ENCODE measurements around the gene NOTCH4. TPM values are rescaled to one million over a fixed set of nuclear protein-coding genes. Genes with fewer than 3 reads are reported as not detected.
"Not testable (repeated sequence)": the region's sequence is repeated elsewhere in the genome, so short reads cannot be mapped to it uniquely, and the experiment has no call there.

The NOTCH4 gene
- total and polyA plus RNA-seq, 8 donors = 3.1 to 45.2 (median 5.9) TPM

DNA sequence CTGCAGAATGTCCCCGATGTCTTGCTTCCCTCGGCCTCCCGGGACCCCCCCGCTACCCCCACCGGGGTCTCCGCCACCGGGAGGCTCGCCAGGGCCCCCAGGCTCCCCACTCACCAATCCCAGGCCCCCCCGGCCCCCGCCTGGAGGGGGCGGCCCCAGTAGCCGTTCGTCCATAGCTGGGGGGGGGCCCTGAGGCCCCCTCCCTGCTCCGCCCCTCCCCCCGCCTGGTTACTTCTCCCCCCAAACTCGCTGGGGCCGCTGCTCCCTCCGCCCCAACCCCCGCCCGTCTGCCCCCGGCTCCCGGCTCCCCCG lies 34.2 kb downstream of the NOTCH4 start:
- no peaks in the 10 kb centered on the region for H3K9me3 ChIP-seq
- H3K4me3 ChIP-seq = peak overlapping the region; percentile 42 to 71 (median 52)
- no peak for FAIRE-seq
- H3K4me1 ChIP-seq = peaks cover 0 to 6% (median 6%) of the 10 kb centered on the region in 3 donors
- ATAC-seq = peak; percentile 1 to 11 (median 8)
- peak in 1 of 6 donors; percentile 43 for DNase-seq
- H3K27me3 ChIP-seq = no peaks in the 10 kb centered on the region
- peak overlapping the region; percentile 70 to 92 (median 73) for H3K27ac ChIP-seq
- no peaks in the 10 kb centered on the region for H3K36me3 ChIP-seq
- 1 to 26% methylated on average over 11 to 23 of the region's 23 CpGs for WGBS, 2 donors
- intact Hi-C loops (cut with DNase I) = no loop called here
- TF ChIP-seq, protein P1, sequence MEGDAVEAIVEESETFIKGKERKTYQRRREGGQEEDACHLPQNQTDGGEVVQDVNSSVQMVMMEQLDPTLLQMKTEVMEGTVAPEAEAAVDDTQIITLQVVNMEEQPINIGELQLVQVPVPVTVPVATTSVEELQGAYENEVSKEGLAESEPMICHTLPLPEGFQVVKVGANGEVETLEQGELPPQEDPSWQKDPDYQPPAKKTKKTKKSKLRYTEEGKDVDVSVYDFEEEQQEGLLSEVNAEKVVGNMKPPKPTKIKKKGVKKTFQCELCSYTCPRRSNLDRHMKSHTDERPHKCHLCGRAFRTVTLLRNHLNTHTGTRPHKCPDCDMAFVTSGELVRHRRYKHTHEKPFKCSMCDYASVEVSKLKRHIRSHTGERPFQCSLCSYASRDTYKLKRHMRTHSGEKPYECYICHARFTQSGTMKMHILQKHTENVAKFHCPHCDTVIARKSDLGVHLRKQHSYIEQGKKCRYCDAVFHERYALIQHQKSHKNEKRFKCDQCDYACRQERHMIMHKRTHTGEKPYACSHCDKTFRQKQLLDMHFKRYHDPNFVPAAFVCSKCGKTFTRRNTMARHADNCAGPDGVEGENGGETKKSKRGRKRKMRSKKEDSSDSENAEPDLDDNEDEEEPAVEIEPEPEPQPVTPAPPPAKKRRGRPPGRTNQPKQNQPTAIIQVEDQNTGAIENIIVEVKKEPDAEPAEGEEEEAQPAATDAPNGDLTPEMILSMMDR (IDR thresholded peaks at IDR 0.05) = no peak

DNA sequence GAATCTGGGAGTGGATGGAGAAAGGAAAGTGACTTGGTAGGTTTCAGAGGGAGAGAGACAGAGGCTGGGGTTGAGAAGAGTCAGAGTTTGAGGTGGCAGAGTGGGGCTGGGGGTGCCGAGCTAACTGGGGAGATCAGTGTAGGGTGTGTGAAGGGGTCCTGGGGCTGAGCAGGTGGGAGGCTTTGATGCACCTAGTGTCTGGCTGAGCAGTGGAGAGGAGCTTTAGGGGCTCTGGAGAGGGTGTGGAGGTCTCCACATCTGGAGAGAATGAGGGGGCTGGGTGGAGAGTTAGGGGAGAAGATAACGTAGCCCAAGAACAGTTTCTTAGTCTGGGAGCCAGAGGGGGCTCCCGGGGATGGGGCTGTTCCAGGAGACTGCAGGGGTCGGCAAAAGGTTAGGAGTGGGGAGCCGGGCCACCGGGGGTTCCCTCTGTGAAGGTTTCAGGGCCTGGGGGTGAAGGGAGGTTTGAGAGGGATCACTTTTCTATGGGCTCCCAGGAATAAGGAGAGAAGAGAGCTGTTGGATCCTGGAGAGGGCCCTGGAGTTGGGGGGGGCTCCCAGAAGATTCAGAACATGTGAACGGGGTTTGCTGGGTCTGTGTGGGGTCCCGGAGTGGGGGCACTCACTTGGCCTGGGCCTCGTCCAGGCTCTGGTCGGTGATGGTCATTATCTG lies 34.7 kb downstream of the NOTCH4 start:
- no peaks in the 10 kb centered on the region for H3K9me3 ChIP-seq
- H3K27me3 ChIP-seq = no peaks in the 10 kb centered on the region
- H3K36me3 ChIP-seq = no peaks in the 10 kb centered on the region
- intact Hi-C loops (cut with DNase I) = no loop called here
- FAIRE-seq = no peak
- TF ChIP-seq, protein P1 (IDR thresholded peaks at IDR 0.05) = no peak
- H3K4me1 ChIP-seq = peaks cover 0 to 6% (median 3%) of the 10 kb centered on the region in 3 donors
- DNase-seq = no peak
- H3K27ac ChIP-seq = peak overlapping the region; percentile 70 to 92 (median 73)
- peak in 3 of 4 donors; percentile 0 to 2 (median 1) for ATAC-seq
- peak overlapping the region; percentile 42 to 71 (median 52) for H3K4me3 ChIP-seq
- WGBS, 2 donors = 4 to 6% methylated on average over 7 to 10 of the region's 10 CpGs

DNA sequence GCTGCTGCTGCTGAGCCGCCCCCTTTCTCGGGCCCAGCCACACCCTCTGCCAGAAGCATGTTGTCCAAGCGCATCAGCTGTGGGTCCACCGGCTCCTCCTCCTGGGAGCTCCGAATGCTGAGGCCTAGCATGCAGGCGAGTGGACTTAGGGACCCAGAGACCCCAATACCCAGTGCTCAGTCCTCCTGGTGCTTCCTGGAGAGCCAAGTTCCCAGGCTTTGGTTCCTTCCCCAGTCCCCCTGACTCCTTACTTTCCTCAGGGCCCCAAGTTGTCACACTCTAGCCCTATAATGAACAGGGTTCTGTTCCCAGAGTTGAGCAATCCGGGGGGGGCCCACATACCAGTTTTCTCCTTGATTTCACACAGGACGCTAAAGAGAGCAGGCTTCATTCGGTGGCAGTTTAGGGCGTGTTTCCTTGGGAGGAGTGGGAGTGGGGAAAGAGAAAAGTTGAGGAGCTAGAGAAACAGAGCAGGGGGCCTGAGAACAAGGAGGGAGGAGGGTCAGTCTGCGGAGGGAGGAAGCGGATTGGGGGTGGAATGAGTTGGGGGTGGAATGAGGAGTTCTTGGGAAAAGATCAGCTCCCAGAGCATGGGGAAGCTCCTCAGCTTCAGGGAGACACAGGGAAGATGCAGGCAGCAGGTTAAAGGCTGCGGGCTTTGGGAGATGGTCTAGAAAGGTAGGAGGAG lies 35.3 kb downstream of the NOTCH4 start:
- DNase-seq (no peak), FAIRE-seq (no peak), ATAC-seq (no peak)
- no peaks in the 10 kb centered on the region for H3K27me3 ChIP-seq
- WGBS, 2 donors = 37 to 48% methylated on average over 10 to 12 of the region's 13 CpGs
- intact Hi-C loops (cut with DNase I) = no loop called here
- H3K27ac ChIP-seq = peak overlapping the region; percentile 13 to 92 (median 73)
- TF ChIP-seq, protein P1 (IDR thresholded peaks at IDR 0.05) = no peak
- no peaks in the 10 kb centered on the region for H3K36me3 ChIP-seq
- peaks cover 0 to 6% (median 3%) of the 10 kb centered on the region in 3 donors for H3K4me1 ChIP-seq
- no peaks in the 10 kb centered on the region for H3K9me3 ChIP-seq
- H3K4me3 ChIP-seq = peak overlapping the region in 3 of 4 donors; percentile 42 to 71 (median 56)

GRCh38 chr6:32187725-32188380 lies 36.0 kb downstream of the NOTCH4 start:
- intact Hi-C loops (cut with DNase I); H3K4me3 ChIP-seq; FAIRE-seq; DNase-seq; ATAC-seq; H3K4me1 ChIP-seq; H3K36me3 ChIP-seq; H3K27me3 ChIP-seq; H3K27ac ChIP-seq; H3K9me3 ChIP-seq: not testable (repeated sequence)
- 83% methylated on average over 17 to 18 of the region's 18 CpGs for WGBS, 2 donors

DNA sequence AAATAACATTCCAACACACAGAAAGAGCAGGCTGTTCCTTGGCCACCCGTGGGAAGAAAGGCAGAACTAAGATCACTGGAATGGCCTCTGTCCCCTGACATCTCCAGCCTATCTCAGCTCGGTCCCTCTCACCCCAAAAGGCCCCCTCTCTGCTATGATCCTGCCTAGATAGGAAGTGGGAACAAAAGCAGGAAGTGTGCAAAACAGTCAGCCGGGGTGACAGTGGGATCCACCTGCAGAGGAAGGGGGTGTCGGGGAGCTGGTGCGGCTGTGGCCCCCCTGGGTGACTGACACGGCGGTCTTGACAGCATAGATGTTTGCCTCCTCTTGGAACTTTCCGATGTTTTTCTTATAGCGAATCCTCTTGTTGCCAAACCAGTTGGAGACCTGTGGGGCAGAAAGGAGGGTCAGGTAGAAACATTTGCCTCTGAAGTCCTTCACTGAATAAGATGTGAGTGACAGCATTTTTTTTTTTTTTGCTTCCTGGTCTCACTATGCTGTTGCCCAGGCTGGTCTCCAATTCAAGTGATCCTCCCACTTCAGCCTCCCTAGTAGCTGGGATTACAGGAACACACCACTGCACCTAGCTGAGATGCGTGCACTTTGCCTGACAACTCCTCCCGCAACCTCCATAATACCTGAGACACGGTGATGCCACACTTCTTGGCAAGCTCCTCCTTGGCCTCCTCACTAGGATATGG lies 36.7 kb downstream of the NOTCH4 start:
- Histone ChIP-seq H3K27me3 (no peaks in the 10 kb centered on the region), H3K4me1 (peaks cover 0 to 6% (median 3%) of the 10 kb centered on the region in 3 donors), H3K36me3 (no peaks in the 10 kb centered on the region), H3K9me3 (no peaks in the 10 kb centered on the region), H3K27ac (no peak overlapping the region), H3K4me3 (no peak overlapping the region)
- no peak for ATAC-seq
- intact Hi-C loops (cut with DNase I) = no loop called here
- FAIRE-seq = no peak
- TF ChIP-seq, protein P1 (IDR thresholded peaks at IDR 0.05) = no peak
- no peak for DNase-seq
- WGBS, 2 donors = 77 to 78% methylated on average over 12 of the region's 12 CpGs

GRCh38 chr6:32186151-32186840 lies 37.6 kb downstream of the NOTCH4 start:
- DNase-seq; intact Hi-C loops (cut with DNase I); H3K36me3 ChIP-seq; H3K9me3 ChIP-seq; ATAC-seq; H3K4me3 ChIP-seq; H3K27me3 ChIP-seq; H3K4me1 ChIP-seq; FAIRE-seq: not testable (repeated sequence)
- 62 to 63% methylated on average over 10 of the region's 10 CpGs for WGBS, 2 donors
- H3K27ac ChIP-seq = peak overlapping the region in 2 of 4 donors; percentile 5 to 22

DNA sequence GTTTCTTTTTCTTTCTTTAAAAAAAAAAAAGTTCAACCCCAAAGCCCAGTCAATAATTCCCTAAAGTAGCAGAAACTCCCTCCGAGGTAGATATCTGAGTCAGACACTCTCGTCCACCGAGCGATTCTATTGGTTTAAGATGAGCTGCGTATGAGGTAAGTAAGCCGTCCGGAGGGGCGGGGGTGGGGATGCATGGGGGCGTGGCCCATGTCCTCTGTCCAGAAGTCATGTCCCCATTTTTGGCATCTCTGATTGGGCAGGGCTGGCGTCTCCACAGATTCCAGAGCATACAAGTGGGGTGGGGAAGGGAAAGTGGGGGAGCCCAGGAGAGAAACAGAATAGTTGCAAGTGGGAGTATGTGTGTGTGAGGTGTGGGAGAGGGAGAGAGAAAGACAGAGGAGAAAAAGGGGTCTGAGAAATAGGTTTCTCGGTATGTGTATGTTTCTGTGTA lies 38.2 kb downstream of the NOTCH4 start:
- FAIRE-seq; H3K9me3 ChIP-seq; H3K27me3 ChIP-seq; H3K4me1 ChIP-seq; H3K36me3 ChIP-seq; intact Hi-C loops (cut with DNase I); H3K4me3 ChIP-seq: not testable (repeated sequence)
- 33 to 46% methylated on average over 11 of the region's 11 CpGs for WGBS, 2 donors
- peak in 3 of 4 donors; percentile 30 to 48 (median 37) for ATAC-seq
- peak overlapping the region in 2 of 4 donors; percentile 5 to 22 for H3K27ac ChIP-seq
- DNase-seq = peak in 3 of 6 donors; percentile 56 to 63 (median 58)

All from pancreas (tissue), 10 donors.